HuH-7.5 (cell line): Measurements from ENCODE around the gene GPBAR1.
"Not testable (repeated sequence)": the region's sequence is repeated elsewhere in the genome, so short reads cannot be mapped to it uniquely, and the experiment has no call there.

Experiments used
- DNase-seq: peaks from one replicate; pipeline ENCODE4 v3.0.0; 2011; ENCODE audit warnings: low spot score

Gene GPBAR1

DNA sequence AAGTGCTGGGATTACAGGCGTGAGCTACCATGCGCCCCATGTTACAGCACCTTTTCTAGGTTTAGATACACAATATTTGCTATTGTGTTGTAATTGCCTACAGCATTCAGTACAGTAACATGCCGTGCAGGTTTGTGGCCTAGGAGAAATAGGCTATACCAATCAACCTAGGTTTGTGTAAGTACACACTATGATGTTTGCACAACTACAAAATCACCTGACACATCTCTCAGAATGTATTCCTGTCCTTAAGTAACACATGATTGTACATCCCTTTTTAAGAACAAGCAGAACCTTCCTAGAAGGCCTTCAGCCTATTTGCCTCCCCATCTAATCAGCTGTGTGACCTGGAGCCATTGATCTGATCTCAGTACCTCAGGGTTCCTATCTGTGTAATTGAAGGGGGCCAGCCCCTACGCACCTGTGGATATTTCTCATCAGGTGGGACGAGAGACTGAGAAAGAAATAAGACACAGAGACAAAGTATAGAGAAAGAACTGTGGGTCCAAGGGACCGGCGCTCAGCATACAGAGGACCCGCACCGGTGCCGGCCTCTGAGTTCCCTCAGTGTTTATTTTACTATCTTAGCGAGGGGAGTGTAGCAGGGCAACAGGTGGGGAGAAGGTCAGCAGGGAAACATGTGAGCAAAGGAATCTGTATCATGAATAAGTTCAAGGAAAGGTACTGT lies 50.2 kb downstream of the GPBAR1 start:
- DNase-seq, result no peak

DNA sequence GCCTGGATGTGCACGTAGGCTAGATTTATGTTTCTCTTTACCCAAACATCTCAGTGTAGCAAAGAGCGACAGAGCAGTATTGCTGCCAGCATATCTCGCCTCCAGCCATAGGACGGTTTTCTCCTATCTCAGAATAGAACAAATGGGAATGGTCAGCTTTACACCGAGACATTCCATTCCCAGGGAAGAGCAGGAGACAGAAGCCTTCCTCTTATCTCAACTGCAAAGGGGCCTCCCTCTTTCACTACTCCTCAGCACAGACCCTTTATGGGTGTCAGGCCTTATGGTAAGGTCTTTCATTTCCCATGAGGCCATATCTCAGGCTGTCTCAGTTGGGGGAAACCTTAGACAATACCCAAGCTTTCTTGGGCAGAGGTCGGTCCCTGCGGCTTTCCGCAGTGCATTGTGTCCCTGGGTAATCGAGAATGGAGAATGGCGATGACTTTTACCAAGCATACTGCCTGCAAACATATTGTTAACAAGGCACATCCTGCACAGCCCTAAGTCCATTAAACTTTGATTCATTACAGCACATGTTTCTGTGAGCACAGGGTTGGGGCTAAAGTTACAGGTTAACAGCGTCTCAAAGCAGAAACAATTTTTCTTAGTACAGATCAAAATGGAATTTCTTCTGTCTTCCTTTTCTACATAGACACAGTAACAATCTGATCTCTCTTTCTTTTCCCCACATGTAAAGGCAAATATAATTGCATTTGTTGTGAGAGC lies 50.9 kb downstream of the GPBAR1 start:
- not testable (repeated sequence) for DNase-seq

DNA sequence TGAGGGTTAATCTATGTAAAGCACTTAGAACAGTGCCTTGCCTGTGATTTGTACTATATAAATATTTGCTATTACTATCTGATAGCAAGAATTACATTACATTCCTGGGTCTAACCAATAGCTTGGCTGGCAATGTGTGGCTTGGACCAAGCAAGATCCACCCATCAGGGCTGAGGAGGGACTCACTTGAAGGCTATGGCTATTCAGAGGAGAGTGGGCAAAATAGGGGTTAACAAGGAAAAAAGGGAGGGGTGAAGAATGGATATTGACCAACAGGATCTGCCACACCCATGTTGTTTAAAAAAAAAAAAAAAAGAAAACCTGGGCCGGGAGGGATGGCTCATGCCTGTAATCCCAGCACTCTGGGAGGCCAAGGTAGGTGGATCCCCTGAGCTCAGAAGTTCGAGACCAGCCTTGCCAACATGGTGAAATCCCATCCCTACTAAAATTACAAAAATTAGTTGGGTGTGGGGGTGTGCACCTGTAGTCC lies 51.5 kb downstream of the GPBAR1 start:
- DNase-seq, result no peak

DNA sequence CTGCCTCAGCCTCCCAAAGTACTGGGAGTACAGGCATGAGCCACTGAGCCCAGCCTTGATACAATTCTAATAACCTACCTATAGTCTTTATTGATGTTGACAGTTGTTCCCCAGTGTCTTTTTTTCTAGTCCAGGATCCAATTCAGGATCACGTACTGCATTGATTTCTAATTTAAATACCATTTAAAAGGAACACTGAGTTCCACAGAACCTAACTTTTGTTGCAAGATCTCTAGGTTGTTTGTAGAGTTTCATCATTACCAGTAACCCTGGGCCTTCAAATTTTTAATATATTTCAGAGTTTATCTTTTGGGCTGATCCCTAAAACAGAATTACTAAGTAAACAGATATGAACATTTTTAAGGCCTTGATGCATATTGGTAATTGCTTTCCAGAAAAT lies 52.5 kb downstream of the GPBAR1 start:
- DNase-seq, result no peak
